Stimulated activated CD8-positive, alpha-beta memory T cell treated with anti-CD3 and anti-CD28 coated beads, Interleukin-2, amount 100 ng/mL, for 1 hour (primary cell): ENCODE results near the gene MCHR2.

Experiments
- DNase-seq, 2 donors: peaks; one replicate each; pipeline ENCODE4 v3.0.0-alpha.2; 2020; ENCODE audit warnings: low read depth in 2 of 2

The MCHR2 gene

DNA sequence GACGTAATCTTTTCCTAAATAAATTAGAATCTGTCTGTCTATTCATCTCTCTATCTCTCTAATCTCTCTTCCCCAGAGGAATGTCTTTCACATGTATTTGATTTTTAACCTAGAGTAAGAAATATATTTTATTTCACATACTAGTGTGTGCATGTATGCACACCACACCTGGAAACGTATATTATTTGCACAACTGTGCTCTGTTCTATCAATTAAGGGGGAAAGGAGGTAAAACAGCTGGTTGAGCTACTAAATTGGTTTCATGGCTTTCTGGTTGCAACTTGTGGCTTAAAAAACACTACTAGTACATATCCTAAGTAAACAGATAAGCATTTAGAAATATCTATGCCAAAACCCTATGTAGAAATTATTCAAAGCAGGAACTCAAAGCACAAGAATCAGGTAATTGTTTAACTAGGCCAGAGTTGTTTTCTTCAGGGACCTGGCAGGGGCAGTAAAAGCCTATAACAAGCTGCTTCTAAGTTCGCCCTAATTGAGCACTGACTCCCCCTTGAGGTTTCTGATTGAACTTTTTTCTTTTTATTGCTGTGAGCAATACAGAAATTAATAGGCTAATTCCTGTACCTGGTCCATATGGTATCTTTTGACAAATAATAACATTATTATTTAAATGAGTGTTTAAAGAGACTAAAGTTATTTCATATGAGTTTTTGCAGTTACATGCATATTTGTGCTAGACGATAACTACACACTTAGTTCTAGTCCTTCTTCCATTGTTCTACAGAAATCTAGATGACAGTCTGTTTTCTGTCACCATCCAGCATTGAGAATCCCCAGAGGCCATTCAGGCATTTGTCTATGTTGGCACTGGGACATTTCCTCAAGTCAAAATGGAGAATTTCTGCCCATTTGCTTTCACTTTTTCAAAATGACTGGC, 88.6 kb downstream of the MCHR2 start:
- no peak for DNase-seq

DNA sequence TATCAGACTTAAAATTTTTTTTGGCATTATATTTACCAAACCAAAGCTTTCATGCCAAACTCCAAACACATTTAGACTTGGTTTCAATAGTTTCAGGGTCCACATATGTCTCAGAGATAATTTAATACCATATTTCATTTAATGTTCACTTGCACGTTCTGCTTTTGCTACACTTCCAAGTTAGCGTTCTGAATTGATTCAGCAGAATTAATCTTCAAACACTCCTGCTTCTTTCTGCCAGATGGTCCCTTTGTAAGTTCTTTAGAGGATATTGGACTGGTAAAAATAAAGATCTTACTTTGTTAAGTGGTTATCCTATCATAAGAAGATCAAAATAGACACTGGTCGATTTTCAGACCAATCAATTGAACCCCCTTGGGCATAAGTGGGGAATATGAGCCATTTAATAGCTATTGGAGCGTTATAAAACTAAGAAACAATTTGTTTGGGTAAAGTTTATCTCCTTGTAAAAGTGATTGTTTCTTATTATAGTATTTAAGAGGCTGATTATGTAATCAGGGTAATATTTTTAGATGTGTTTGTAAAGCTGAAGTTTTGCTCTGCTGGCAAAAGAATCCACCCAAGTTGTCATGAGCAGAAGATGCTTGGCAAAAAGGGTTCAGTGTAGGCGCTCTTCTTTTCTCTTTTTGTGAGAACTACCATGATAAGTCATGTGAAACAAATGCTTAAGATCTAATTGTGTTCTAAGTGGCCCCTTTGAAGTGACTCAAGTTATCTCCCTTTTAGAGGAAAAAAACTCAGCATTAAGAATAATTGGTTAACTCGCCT, 92.2 kb downstream of the MCHR2 start:
- no peak for DNase-seq

DNA sequence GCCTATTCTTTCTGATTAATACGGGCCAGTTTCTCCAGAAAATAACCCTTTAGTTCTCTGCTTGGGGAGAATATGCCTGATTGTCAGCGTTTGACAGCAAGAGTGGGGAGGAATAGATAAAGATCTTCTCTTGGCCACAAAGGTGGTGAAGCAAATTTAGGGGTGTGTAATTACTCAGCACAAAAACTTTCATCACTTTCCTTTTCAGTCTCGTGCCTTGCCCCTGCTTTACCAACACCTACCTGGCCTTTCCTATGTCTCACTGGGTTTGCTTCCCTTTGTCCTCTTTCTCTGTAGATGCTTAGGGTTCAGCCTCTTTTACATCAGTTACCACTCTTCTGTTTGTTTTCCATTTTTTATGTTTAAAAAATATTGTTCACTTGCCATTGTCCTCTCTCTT, 99.2 kb downstream of the MCHR2 start:
- no peak for DNase-seq

DNA sequence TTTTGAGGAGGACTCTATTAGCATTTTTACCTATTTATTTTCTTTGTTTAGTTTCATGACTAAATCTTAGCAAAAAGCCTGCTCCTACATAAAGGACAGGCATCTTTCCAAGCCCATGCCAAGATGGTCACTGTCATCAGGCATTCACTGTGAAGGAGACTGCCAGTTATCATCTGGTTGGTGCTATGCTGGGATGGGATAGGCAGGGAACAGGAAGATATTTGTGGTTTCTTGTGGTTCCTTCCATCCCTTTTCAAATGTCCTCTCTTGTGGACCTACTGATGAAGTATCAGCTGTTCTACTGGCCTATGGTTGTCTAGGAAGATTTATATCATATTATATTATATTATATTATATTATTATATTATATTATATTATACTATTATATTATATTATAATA, 107.0 kb downstream of the MCHR2 start:
- DNase-seq = no peak

DNA sequence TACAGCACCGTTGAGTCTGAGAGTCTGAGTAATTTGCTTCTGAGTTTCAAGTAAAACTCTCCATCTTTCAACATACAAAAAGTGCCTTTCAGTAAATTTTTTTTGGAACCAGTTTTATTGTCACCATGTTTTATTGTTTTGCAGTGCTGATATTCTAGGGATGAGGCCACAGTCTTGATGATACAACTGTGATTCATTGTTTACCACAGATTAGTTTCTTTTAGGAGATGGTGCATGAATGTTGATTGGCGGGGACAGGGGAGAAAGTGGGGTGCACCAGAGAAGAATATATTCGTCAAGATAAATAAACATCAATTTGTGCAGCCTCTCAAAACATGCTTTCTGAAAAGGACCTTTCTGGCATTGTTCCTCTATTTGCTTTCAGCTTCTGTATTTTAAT, 109.0 kb downstream of the MCHR2 start:
- DNase-seq = no peak

DNA sequence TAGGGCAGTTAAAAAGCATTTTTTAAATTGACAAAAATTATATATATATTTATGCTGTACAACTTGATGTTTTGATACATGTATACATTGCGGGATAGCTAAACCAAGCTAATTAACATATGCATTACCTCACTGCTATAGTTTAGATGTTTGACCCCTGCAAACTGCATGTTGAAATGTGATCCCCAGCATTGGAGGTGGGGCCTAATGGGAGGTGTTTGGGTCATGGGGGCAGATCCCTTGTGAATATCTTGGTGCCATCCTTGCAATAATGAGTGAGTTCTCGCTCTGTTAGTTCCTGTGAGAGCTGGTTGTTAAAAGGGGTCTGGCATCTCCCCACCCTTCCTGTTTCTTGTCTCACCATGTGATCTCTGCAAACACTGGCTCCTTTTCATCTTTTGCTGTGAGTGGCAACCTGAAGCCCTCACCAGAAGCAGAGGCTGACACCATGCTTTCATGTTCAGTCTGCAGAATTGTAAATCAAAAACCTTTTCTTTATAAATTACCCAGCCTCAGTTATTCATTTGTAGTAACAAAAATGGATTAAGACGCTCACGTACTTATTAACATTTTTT, 111.8 kb downstream of the MCHR2 start:
- no peak for DNase-seq

DNA sequence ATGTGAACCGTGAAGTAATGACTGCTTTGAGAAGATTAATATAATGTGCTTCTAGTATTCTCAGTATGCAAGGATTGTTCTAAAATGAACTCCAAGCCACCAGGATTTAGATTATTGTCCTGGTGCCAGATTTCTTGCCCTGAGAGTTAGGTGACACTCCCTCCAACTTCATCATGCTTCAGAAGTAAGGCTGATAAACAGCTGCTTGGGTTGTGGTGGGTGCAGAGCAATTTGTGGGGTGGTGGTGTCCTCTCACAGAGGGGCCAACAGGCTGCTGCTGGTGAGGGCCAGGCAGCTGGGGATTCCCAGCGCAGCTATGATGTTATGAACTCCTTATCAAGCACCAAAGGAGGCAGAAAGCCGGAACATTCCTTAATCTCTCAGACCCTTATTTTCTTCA, 114.6 kb downstream of the MCHR2 start:
- no peak for DNase-seq

DNA sequence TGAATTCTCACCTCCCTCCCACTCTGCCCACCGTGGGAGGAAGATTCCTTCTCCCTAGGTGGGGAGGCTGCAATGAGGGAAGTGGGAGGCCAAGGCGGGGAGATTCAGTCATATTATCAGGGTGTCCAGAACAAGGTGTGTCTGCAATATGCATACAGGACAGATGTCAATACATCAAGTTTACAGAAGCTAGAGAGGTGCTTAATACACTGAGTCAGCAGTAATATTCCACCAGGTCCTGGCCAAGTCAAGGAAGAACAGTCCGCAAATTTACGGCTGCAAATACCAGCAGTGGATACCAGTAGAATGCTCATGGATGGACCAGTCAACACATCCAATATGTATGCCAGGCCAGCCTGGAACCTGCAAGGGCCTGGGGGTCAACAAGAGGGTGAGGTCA, 119.0 kb downstream of the MCHR2 start:
- no peak for DNase-seq

DNA sequence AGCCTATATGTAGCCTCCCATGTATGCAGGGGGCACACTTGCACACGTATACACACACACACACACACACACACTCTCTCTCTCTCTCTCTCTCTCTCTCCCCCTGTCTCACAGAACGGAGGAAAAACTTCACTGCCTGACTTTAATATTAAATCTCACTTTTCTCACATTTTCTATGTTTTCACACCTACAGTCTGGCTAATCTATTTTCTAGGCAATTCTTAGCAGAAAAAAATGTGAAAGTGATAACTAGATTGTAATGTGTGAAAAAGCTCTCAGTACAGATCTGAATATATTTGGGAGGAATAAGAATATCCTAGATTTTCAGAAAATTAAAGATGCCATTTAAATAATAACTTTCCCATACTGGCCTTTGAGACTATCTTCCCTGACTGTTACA, 120.9 kb downstream of the MCHR2 start:
- no peak for DNase-seq

DNA sequence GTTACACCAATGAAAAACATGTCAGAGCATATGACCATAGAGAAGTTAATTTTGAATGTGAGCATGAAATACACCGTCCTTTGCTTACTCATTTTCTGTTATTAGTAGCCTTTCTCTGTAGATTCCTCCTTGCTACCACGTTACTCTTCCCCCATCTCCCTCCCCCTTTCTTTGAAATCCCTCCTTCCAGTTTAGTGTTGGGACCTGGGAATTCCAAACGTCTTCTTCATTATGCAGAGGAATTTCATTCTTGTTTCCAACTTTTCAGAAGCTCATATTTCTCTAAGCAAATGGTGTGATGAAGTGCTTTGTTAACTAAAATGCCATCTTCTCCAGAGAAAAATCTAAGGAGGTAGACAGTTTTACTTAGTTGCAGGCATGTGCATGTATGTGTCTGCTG, 122.4 kb downstream of the MCHR2 start:
- no peak for DNase-seq
